Measurements from ENCODE around the gene NBPF8.
"Not testable (repeated sequence)": the region's sequence is repeated elsewhere in the genome, so short reads cannot be mapped to it uniquely, and the experiment has no call there.

Gene NBPF8

GRCh38 chr1:120414911-120415480, at the start of gene NBPF8:
NBPF8 (plus strand) TSS chr1:120415035; CDS start chr1:120436523, 21,488 bp downstream.
- Histone ChIP-seq H3K4me2 (ENCODE audit: insufficient read depth, low read length) (peak within 1 kb of the TSS; percentile 78), H2AFZ (ENCODE audit: low read depth, low read length) (peak within 1 kb of the TSS; percentile 76), H3K4me3 (ENCODE audit: low read depth in 1 of 2, low read length in 2 of 2) (peak within 1 kb of the TSS; percentile 81 to 84), H3K9ac (ENCODE audit: low read depth, low read length) (peak within 1 kb of the TSS; percentile 64), H3K27ac (ENCODE audit: low read length) (peak within 1 kb of the TSS; percentile 84)
- DNase-seq = peak; percentile 85
- H3K9me3 ChIP-seq (ENCODE audit: insufficient read depth, low read length, severe bottlenecking); H3K4me1 ChIP-seq (ENCODE audit: insufficient read depth, low read length); H3K27me3 ChIP-seq (ENCODE audit: insufficient read depth, low read length, poor library complexity); H3K79me2 ChIP-seq (ENCODE audit: insufficient read depth, low read length); H4K20me1 ChIP-seq (ENCODE audit: insufficient read depth, low read length); H3K36me3 ChIP-seq (ENCODE audit: insufficient read depth, low read length): not testable (repeated sequence)
- peak; percentile 98 for ATAC-seq (ENCODE audit: insufficient read depth, low read depth)

- H3K36me3 ChIP-seq (ENCODE audit: insufficient read depth, low read length); H3K79me2 ChIP-seq (ENCODE audit: insufficient read depth, low read length); H3K4me2 ChIP-seq (ENCODE audit: insufficient read depth, low read length); H3K4me3 ChIP-seq (ENCODE audit: low read depth in 1 of 2, low read length in 2 of 2); ATAC-seq (ENCODE audit: insufficient read depth, low read depth); H2AFZ ChIP-seq (ENCODE audit: low read depth, low read length); H3K4me1 ChIP-seq (ENCODE audit: insufficient read depth, low read length); H3K9ac ChIP-seq (ENCODE audit: low read depth, low read length); H3K27me3 ChIP-seq (ENCODE audit: insufficient read depth, low read length, poor library complexity); H4K20me1 ChIP-seq (ENCODE audit: insufficient read depth, low read length); H3K27ac ChIP-seq (ENCODE audit: low read length); DNase-seq; H3K9me3 ChIP-seq (ENCODE audit: insufficient read depth, low read length, severe bottlenecking): not testable (repeated sequence)
These were observed 47.1 kb upstream of the NBPF8 start for GRCh38 chr1:120367709-120368108.

DNA sequence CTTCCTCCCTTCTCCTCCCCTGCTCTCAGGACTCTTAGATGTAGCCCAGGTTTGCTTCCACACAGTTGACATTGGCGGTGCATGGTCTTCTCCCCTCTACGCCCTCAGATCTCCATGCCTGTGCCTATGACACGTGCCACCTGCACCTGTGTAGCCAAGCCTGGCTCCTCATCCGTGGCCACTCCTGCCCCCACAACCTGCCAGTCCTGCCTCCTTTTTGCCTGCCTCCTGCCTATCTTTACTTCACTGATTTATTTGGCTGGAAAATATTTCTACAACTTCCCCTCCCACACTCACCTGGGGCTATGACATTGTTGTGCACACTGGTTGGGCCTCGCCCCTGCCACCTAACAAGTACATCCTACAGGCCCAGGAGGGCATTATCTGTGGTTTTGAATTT, 28.2 kb upstream of the NBPF8 start:
- not testable (repeated sequence) for H3K9ac ChIP-seq (ENCODE audit: low read depth, low read length); H3K27ac ChIP-seq (ENCODE audit: low read length); H3K27me3 ChIP-seq (ENCODE audit: insufficient read depth, low read length, poor library complexity); H3K36me3 ChIP-seq (ENCODE audit: insufficient read depth, low read length); H3K79me2 ChIP-seq (ENCODE audit: insufficient read depth, low read length); H2AFZ ChIP-seq (ENCODE audit: low read depth, low read length); H3K9me3 ChIP-seq (ENCODE audit: insufficient read depth, low read length, severe bottlenecking); H4K20me1 ChIP-seq (ENCODE audit: insufficient read depth, low read length); H3K4me1 ChIP-seq (ENCODE audit: insufficient read depth, low read length); ATAC-seq (ENCODE audit: insufficient read depth, low read depth); H3K4me3 ChIP-seq (ENCODE audit: low read depth in 1 of 2, low read length in 2 of 2); H3K4me2 ChIP-seq (ENCODE audit: insufficient read depth, low read length); DNase-seq

- DNase-seq; H3K4me1 ChIP-seq (ENCODE audit: insufficient read depth, low read length); H3K27ac ChIP-seq (ENCODE audit: low read length); H3K79me2 ChIP-seq (ENCODE audit: insufficient read depth, low read length); H4K20me1 ChIP-seq (ENCODE audit: insufficient read depth, low read length); H3K36me3 ChIP-seq (ENCODE audit: insufficient read depth, low read length); H3K9me3 ChIP-seq (ENCODE audit: insufficient read depth, low read length, severe bottlenecking); H3K27me3 ChIP-seq (ENCODE audit: insufficient read depth, low read length, poor library complexity); ATAC-seq (ENCODE audit: insufficient read depth, low read depth); H2AFZ ChIP-seq (ENCODE audit: low read depth, low read length); H3K4me3 ChIP-seq (ENCODE audit: low read depth in 1 of 2, low read length in 2 of 2); H3K9ac ChIP-seq (ENCODE audit: low read depth, low read length); H3K4me2 ChIP-seq (ENCODE audit: insufficient read depth, low read length): not testable (repeated sequence)
These were observed 26.2 kb upstream of the NBPF8 start for GRCh38 chr1:120388597-120389126.

GRCh38 chr1:120391365-120391764, 23.5 kb upstream of the NBPF8 start:
- not testable (repeated sequence) for H3K27ac ChIP-seq (ENCODE audit: low read length); H3K79me2 ChIP-seq (ENCODE audit: insufficient read depth, low read length); H3K27me3 ChIP-seq (ENCODE audit: insufficient read depth, low read length, poor library complexity); DNase-seq; H3K4me2 ChIP-seq (ENCODE audit: insufficient read depth, low read length); ATAC-seq (ENCODE audit: insufficient read depth, low read depth); H3K4me1 ChIP-seq (ENCODE audit: insufficient read depth, low read length); H3K9ac ChIP-seq (ENCODE audit: low read depth, low read length); H3K4me3 ChIP-seq (ENCODE audit: low read depth in 1 of 2, low read length in 2 of 2); H3K9me3 ChIP-seq (ENCODE audit: insufficient read depth, low read length, severe bottlenecking); H3K36me3 ChIP-seq (ENCODE audit: insufficient read depth, low read length); H4K20me1 ChIP-seq (ENCODE audit: insufficient read depth, low read length); H2AFZ ChIP-seq (ENCODE audit: low read depth, low read length)

DNA sequence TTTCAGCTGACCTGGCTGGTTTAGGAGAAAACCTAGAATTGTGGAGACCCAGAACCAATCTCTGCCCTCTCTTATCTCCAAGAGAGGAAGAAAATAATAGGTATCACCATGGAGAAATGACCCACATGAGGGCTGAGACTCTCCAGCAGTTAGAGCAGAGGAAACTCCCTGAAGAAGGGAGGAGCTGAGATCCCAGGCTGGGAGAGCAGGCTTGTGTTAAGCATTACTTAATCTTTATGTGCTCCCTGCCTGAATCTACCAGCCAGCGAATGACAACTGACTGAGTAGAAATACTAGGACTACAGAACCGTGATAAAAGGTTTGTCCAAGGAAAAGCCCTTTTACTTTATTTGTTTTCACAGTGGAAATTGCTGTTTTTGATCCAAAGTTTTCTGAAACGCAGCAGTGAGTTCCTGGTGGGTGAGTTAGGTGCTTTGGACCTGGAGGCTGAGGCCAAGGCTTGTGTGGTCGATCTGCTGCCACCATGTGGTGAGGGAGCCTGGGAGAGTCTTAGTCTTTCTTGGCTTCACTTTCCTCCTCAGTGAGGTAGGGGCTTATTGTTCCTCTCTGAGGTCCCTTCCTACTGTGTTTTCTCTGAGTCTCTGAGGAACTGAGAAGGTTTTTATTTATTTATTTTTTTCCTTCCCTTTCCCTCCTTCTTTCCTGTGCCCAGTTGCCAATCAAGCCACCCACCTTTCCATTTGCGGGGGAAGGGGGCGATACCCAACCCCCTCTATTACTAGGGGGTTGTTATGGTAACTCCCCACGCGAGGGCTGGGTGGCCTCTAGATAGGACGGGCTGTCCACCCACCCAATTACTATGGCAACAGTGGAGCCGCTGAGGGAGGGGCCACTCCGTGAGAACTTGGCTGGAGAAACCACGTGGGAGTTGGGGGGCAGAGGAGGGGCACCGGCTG, 21.3 kb upstream of the NBPF8 start:
- not testable (repeated sequence) for H4K20me1 ChIP-seq (ENCODE audit: insufficient read depth, low read length); H3K4me2 ChIP-seq (ENCODE audit: insufficient read depth, low read length); H3K27ac ChIP-seq (ENCODE audit: low read length); H2AFZ ChIP-seq (ENCODE audit: low read depth, low read length); H3K79me2 ChIP-seq (ENCODE audit: insufficient read depth, low read length); DNase-seq; H3K4me3 ChIP-seq (ENCODE audit: low read depth in 1 of 2, low read length in 2 of 2); H3K9me3 ChIP-seq (ENCODE audit: insufficient read depth, low read length, severe bottlenecking); ATAC-seq (ENCODE audit: insufficient read depth, low read depth); H3K27me3 ChIP-seq (ENCODE audit: insufficient read depth, low read length, poor library complexity); H3K4me1 ChIP-seq (ENCODE audit: insufficient read depth, low read length); H3K9ac ChIP-seq (ENCODE audit: low read depth, low read length); H3K36me3 ChIP-seq (ENCODE audit: insufficient read depth, low read length)

GRCh38 chr1:120405348-120405747, 9.5 kb upstream of the NBPF8 start:
- H4K20me1 ChIP-seq (ENCODE audit: insufficient read depth, low read length); H2AFZ ChIP-seq (ENCODE audit: low read depth, low read length); DNase-seq: not testable (repeated sequence)

GRCh38 chr1:120414451-120414850, 384 bp upstream of the NBPF8 start:
- ATAC-seq (ENCODE audit: insufficient read depth, low read depth) (peak; percentile 46), DNase-seq (peak; percentile 12)
- Histone ChIP-seq H3K9ac (ENCODE audit: low read depth, low read length) (peak overlapping the region; percentile 64), H3K4me3 (ENCODE audit: low read depth in 1 of 2, low read length in 2 of 2) (peak overlapping the region in 1 of 2 experiments; percentile 49; a peak in 2 of 4 replicates), H3K4me2 (ENCODE audit: insufficient read depth, low read length) (peak overlapping the region; percentile 44; the same call in 1 of the 2 replicates)
- not testable (repeated sequence) for H3K36me3 ChIP-seq (ENCODE audit: insufficient read depth, low read length); H3K9me3 ChIP-seq (ENCODE audit: insufficient read depth, low read length, severe bottlenecking); H3K4me1 ChIP-seq (ENCODE audit: insufficient read depth, low read length); H3K27me3 ChIP-seq (ENCODE audit: insufficient read depth, low read length, poor library complexity); H2AFZ ChIP-seq (ENCODE audit: low read depth, low read length); H3K79me2 ChIP-seq (ENCODE audit: insufficient read depth, low read length); H3K27ac ChIP-seq (ENCODE audit: low read length); H4K20me1 ChIP-seq (ENCODE audit: insufficient read depth, low read length)

More at GRCh38 chr1:120405348-120405747, 9.5 kb upstream of the NBPF8 start:
- H3K27ac ChIP-seq (ENCODE audit: low read length); H3K4me2 ChIP-seq (ENCODE audit: insufficient read depth, low read length); H3K4me3 ChIP-seq (ENCODE audit: low read depth in 1 of 2, low read length in 2 of 2); H3K4me1 ChIP-seq (ENCODE audit: insufficient read depth, low read length); H3K9me3 ChIP-seq (ENCODE audit: insufficient read depth, low read length, severe bottlenecking); H3K36me3 ChIP-seq (ENCODE audit: insufficient read depth, low read length); H3K79me2 ChIP-seq (ENCODE audit: insufficient read depth, low read length); H3K9ac ChIP-seq (ENCODE audit: low read depth, low read length); H3K27me3 ChIP-seq (ENCODE audit: insufficient read depth, low read length, poor library complexity): not testable (repeated sequence)
- ATAC-seq (ENCODE audit: insufficient read depth, low read depth) = peak; percentile 76

All from DND-41 (cell line).